ENCODE results near the gene IFITM1.

DNA sequence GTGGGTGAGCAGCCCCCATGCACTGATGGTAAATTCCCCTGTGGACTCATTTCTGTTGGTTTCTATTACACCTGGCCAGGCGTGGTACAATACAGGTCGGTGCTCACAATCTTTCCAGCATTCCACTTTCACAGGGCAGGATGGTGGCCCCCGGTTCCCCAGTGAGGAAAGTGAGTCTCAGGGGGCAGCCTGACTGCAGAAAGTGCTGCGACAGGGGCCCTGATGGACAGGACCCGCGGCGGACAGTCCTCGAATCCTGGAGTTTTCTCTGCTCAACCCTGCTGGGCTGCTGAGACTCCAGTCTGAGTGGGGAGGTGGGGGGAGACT is 28.0 kb upstream of the IFITM1 start:
- no peak for TF ChIP-seq YY1 (IDR thresholded peaks at IDR 0.05; ENCODE audit: low read depth)
- no peak for TF ChIP-seq EGR1 (IDR thresholded peaks at IDR 0.05)
- TF ChIP-seq CEBPB (IDR thresholded peaks at IDR 0.05): no peak
- TF ChIP-seq, protein P1, sequence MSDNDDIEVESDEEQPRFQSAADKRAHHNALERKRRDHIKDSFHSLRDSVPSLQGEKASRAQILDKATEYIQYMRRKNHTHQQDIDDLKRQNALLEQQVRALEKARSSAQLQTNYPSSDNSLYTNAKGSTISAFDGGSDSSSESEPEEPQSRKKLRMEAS (IDR thresholded peaks at IDR 0.05): no peak
- TF ChIP-seq RAD21 (IDR thresholded peaks at IDR 0.05; ENCODE audit: low read depth): no peak
- no peak for TF ChIP-seq EP300 (IDR thresholded peaks at IDR 0.05; ENCODE audit: borderline replicate concordance)
- TF ChIP-seq, protein P2, sequence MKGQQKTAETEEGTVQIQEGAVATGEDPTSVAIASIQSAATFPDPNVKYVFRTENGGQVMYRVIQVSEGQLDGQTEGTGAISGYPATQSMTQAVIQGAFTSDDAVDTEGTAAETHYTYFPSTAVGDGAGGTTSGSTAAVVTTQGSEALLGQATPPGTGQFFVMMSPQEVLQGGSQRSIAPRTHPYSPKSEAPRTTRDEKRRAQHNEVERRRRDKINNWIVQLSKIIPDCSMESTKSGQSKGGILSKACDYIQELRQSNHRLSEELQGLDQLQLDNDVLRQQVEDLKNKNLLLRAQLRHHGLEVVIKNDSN (IDR thresholded peaks at IDR 0.05): no peak

Data from Ishikawa (cell line).